Measurements from ENCODE around the gene RASA3.

DNA sequence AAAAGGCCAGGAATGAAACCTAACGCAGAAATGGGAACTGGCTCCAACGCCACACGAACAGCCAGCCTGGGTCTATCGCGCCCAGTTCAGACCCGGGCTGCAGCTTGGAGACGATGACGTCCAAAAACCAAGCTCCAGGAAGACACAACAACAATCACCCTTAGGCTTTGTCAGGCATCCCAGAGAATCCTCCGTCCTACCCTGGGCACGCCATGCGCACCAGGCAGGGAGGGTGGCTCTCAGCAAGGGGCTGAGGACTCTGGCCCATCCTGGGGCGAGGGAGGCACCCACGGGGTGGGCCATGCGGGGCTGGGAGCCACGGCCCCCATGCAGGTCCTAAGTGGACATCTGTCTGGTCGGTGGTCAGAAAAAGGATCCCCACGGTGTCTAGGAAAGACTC, 9.0 kb downstream of the RASA3 start:
- TF ChIP-seq CTCF (IDR thresholded peaks at IDR 0.05) (no peak), POLR2AphosphoS5 (IDR thresholded peaks at IDR 0.05) (no peak)

All from gastroesophageal sphincter (tissue), 3 donors.